Activated T-cell treated with anti-CD3 and anti-CD28 coated beads for 24 hours (primary cell): ENCODE measurements around the gene INPP5F.
"Not testable (repeated sequence)": the region's sequence is repeated elsewhere in the genome, so short reads cannot be mapped to it uniquely, and the experiment has no call there.

Experiments
- DNase-seq: peaks from one replicate; pipeline ENCODE4 v3.0.0-alpha.2; 2020; ENCODE audit warnings: low read depth

The INPP5F gene

GRCh38 chr10:119748871-119749270, 23.0 kb downstream of the INPP5F start:
- no peak for DNase-seq

- DNase-seq, result no peak
Observed at GRCh38 chr10:119749455-119749854, 23.6 kb downstream of the INPP5F start.

GRCh38 chr10:119750391-119751230, 24.8 kb downstream of the INPP5F start:
- peak; percentile 39 for DNase-seq

GRCh38 chr10:119753309-119753708, 27.5 kb downstream of the INPP5F start:
- DNase-seq, result no peak

GRCh38 chr10:119754085-119754484, 28.2 kb downstream of the INPP5F start:
- no peak for DNase-seq

- no peak for DNase-seq
Observed at GRCh38 chr10:119754936-119755335, 29.1 kb downstream of the INPP5F start.

GRCh38 chr10:119755446-119755845, 29.6 kb downstream of the INPP5F start:
- no peak for DNase-seq

- DNase-seq, result no peak
Observed at GRCh38 chr10:119758448-119759195, 32.8 kb downstream of the INPP5F start.

GRCh38 chr10:119759832-119760231, 34.0 kb downstream of the INPP5F start:
- DNase-seq, result no peak

GRCh38 chr10:119761106-119761505, 35.3 kb downstream of the INPP5F start:
- DNase-seq, result no peak

- no peak for DNase-seq
Observed at GRCh38 chr10:119762035-119762434, 36.2 kb downstream of the INPP5F start.

GRCh38 chr10:119762805-119763798, 37.3 kb downstream of the INPP5F start:
- DNase-seq, result no peak

- DNase-seq, result no peak
Observed at GRCh38 chr10:119768455-119769094, 42.7 kb downstream of the INPP5F start.

- DNase-seq, result no peak
Observed at GRCh38 chr10:119769886-119770285, 44.0 kb downstream of the INPP5F start.

- no peak for DNase-seq
Observed at GRCh38 chr10:119770928-119771327, 45.1 kb downstream of the INPP5F start.

- no peak for DNase-seq
Observed at GRCh38 chr10:119772334-119772733, 46.5 kb downstream of the INPP5F start.

GRCh38 chr10:119773041-119773440, 47.2 kb downstream of the INPP5F start:
- DNase-seq, result not testable (repeated sequence)

- no peak for DNase-seq
Observed at GRCh38 chr10:119775529-119775928, 49.7 kb downstream of the INPP5F start.

GRCh38 chr10:119776536-119776935, 50.7 kb downstream of the INPP5F start:
- no peak for DNase-seq

GRCh38 chr10:119777686-119778085, 51.8 kb downstream of the INPP5F start:
- no peak for DNase-seq

- no peak for DNase-seq
Observed at GRCh38 chr10:119778776-119779445, 53.1 kb downstream of the INPP5F start.
